Measurements from ENCODE around the gene DMKN.

Gene DMKN

DNA sequence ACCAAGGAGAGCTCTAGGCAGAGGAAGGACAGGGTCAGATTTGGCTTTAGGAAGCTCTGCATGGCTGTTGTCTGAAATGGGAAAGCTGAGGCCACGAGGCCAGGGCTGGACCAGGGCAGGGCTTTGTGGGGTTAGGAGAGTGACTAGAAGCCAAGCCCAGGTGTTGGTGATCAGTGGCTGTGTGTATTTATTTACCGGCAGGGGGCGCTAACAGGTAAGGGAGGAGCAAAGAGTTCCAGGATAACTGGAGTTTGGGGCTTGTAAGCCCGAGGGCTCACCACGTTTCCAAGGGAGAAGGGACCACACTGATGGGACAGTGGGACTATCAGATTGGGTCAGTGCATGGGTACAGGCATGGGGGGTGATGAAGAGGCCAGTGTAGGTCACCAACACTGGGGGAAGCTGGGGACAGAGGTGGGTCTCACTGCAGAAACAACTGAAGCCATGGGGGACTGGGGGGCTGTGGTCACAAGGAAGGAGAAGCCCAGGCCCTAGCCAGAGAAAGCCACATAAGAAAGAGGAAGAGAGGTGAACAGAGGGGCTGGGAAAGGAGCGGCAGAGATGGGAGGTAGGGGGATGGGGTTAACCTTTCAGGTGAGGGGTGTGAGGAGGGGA lies 35.8 kb upstream of the DMKN start:
- DNase-seq = peak; percentile 51 to 78 (median 77)

GRCh38 chr19:35546532-35546931 lies 33.1 kb upstream of the DMKN start:
- DNase-seq = no peak

DNA sequence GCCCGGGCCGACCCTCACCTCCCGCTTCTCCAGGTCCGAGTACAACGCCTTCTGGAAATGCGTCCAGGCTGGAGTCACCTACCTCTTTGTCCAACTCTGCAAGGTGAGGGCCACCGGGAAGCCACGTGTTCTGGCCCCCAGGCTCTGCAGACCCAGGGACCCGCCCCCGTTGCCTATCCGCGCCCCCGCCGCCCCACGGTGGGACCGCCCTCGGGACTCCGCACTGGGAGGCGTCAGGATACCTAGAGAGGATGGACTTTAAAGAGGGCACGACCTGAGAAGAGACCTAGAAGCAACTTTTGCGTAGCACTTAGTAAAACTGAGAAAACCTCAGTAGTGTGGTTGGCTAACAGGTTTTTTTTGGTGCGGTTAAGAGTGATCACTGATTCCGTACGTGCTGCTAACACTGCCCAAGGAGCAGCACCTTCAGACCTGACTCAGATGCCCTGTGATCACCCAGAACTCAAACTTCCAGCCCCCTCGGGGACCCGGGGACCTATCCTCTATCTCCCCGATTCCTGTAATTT lies 32.5 kb upstream of the DMKN start:
- DNase-seq = peak in 2 of 3 experiments; percentile 23 to 60

DNA sequence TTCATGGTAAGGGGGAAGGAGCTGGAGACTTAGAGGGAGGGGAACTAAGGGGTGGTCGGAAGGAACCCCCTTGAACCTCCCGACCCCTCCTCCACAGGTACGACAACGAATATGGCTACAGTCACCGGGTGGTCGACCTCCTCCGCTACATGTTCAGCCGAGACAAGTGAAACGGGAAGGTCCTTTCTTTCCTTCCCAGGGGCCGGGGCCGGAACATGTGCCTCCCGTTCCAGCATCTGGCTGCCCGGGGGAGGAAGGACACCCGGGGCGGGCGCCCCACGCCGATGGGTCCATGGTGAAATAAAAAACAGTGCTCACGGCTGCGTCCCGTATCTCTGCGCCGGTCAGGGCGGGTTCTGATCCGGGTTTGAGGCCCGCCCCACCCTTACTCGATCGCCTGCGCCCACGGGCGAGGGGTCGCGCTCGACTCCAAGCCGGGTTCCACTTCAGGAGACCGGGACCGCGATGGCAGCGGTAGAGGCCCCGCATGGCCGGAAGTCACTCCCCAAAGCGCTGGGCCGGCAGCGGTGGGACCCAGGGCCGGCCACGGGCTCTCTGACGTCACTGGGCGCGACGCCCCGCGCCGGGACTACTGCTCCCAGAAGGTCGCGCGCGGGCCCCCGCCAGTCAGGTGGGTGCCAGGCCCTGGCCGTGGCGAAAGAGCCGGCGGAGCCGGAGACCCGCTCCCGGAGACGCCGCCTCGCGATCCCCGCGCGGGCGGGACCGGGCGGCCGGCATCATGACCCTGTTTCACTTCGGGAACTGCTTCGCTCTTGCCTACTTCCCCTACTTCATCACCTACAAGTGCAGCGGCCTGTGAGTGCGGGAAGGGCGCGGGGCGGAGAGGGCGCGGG lies 31.8 kb upstream of the DMKN start, which contains the start of gene TMEM147:
Gene TMEM147 (plus strand): TSS at position 626 of the 854 bp plus-strand sequence. CDS start 114 bp downstream, at position 740.
- DNase-seq = peak; percentile 72 to 89 (median 78)

DNA sequence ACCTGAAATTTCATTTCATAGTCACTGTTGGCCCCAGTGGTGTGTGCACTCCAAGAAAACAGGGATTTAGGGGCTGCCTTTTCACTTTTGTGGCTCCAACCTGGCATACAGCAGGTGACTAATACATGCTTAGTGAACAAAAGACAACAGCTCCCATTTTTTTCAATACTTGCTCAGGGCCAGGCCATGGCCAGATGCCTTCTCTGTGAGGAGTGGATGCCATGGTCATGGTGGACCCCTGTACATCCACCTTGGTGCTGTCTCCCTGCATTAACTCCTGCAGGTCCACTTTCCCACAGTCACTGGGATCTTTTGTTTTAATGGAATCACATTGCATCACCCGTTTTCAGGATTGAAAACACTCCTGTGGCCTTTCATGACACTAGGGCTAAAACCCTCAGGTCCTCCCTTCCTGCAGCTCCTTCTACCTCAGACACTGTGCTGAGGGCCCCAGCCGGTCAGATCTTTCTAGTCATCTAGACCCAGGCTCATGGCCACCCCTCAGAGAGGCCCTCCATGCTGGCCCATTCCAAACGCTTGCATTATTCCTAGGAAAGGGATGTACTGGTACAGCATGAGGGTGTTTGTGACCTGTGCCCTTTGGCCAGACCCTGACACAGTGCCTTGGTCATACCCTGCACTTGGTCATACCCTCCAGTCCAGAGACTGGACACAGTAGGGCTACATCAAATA lies 30.8 kb upstream of the DMKN start:
- DNase-seq = no peak

DNA sequence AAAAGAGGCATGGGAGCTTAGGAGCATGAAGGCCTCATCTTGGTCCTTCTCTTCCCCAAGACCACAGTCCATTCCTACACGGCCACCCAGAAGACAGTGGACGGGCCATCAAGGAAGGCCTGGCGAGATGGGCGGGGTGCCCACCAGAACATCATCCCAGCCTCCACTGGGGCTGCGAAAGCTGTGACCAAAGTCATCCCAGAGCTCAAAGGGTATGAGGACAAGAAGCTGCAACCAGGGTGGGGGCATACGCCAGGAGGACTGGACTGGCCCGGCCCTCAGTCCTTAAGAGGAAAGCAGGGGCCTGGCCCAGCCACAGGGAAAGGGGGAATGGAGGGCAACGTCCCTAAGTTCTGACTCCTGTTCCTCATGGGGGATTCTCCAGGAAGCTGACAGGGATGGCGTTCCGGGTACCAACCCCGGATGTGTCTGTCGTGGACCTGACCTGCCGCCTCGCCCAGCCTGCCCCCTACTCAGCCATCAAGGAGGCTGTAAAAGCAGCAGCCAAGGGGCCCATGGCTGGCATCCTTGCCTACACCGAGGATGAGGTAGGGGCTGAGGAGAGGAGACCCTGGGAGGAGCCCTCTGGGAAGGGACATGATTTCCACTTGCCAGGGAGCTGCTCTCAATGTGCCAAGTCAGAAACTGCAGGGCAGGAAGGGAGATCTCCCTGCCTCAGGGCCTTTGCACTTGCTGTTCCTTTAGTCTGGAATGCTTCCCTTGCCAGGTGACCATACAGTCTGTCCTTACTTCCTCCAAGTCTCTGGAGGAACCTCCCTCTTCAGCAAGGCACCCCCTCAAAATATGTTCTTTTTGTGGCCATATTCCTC lies 30.0 kb upstream of the DMKN start:
- DNase-seq = no peak

- DNase-seq = no peak
These were observed 28.8 kb upstream of the DMKN start for GRCh38 chr19:35542209-35542608.

DNA sequence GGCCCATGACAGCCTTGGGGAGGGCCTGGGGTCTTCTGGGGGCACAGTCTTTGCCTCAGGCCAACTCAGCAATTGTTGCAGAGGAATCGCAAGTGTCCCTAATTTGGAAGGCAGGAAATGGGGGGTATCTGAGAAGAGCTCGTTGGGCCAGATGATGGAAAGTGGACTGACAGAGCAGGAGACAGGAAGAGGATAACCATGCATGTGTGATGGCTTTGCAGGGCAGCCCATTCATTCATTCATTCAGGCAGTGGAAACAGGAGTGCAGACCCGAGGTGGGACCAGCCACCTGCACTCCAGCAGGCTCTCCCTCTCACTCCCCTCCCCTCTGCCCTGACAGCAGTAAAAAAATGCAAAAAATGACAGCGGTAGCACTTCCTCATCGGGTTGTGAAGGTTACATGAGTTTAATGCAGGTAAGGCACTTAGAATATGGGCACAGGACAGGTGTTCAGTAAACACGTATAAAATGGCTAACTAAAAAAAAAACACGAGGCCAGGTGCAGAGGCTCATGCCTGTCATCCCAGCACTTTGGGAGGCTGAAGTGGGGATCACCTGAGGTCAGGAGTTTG lies 27.0 kb upstream of the DMKN start:
- no peak for DNase-seq

DNA sequence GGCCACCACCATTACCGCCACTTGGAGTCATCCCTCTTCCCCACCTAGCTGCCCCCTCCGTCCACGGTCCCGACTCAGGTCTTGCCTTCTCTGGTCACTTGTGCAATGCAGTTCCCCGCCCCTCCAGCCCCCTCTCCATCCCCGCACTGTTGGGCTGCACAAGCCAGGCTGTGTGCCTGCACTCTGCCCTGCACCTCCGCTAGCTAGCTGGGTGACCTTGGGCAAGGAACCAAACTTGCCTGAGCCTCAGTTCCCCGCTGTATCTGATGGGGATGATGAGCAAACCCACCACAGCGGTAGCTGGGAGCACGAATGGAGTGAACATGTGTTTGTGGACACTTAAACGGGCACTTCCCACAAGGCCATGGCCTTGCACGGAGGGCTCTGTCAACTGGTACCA lies 26.4 kb upstream of the DMKN start:
- DNase-seq = no peak

DNA sequence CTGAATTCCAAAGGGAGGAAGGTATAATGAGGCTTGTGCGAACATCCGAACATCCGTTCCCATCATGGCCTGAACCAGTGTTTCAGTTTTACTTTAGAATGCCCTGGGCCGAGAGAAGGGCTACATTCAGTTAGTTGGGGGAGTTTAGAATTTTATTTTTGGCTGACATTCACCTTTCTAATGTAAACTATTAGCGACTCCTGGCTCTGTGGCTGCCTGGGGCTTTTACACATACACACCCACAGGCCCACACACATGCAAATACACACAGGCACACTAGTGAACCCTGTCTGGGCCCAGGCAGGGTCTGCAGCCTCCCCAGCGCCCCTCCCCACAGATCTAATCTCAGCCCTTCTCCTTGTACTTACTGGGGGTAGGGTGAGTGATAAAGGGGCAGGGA lies 25.9 kb upstream of the DMKN start:
- DNase-seq = no peak

DNA sequence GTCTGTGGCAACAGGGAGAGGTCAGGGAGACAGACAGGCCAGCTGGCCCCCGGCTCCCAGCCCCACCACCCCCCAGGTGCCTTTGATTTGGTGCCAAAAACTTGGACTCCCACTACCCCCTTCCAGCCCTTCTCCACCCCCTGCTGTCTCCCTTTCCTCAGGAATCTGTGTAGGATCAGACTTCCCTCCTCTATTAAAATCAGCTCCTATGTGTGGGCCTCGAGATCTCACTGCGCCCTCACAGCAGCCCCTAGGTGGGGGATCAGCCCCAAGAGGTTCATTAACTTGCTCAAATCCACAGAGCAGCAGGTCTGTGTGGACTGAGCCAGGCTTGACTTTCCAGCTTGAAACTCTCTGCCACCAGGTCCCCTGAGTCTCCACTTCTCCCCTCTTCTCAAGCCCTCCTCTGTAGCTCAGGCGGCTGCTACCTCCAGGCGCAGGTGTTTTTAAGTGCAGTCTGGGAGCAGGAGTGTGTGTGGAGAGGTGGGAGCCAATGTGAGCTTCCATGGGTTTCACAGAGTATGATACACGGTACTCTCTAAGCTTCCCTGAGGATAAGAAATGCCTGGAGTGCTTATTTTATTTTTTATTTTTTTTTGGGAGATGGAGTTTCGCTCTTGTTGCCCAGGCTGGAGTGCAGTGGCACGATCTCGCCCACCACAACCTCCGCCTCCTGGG lies 21.5 kb upstream of the DMKN start:
- no peak for DNase-seq

DNA sequence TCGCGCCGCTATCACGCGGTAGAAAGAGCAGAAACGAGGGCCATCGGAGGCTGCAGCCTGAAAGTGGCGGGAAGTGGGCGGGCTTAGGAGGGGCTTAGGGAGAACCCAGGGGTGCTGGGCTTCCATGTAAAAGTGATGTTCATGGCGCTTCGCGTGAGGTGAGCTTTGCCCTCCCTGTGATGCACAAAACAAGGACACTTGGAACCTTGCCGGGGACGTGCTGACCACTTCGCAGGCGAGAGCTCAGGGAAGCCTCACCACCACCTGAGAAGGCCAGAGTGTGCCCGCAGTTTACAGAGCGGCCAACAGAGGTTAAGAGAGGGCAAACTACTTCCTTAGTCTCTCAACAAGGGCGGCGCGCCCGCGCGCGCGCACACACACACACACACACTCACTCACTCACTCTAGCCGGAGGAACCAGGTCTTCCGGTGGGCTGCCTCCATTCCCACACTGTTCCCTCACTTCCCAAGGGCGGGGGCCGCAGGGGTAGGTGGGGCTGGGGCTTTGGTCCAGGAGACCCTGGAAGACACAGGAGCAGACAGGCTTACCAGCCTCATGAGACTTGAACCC lies 20.5 kb upstream of the DMKN start:
- DNase-seq = no peak

DNA sequence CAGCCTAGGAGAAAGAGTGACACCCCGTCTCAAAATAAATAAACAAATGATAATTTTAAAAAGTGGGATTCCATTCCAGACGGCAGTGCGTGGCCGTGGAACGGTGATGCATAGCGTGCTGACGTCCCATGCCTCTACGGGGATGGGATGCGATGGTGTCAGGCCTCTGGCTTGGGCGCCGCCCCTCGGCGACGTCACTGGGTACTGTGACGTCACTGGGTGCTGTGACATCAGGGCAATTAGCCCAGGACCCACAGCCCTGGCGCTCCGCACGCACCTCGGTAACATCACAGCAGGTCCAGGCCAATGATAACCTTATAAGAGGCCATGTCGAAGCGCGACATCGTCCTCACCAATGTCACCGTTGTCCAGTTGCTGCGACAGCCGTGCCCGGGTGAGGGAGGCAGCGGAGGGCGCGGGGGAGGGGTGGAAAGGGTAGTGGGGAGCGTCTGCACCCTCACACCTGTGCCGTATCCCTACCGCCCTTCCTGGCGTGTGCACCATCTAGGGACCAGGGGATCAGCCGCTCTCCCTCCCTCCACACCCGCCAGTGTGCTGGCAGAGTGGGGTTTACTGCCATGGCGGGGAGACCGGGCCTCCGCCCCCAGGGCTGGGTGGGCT lies 19.9 kb upstream of the DMKN start, which contains the start of gene GAPDHS:
Gene GAPDHS (plus strand): TSS at position 256 of the 621 bp plus-strand sequence. CDS start 72 bp downstream, at position 328.
- DNase-seq = no peak

DNA sequence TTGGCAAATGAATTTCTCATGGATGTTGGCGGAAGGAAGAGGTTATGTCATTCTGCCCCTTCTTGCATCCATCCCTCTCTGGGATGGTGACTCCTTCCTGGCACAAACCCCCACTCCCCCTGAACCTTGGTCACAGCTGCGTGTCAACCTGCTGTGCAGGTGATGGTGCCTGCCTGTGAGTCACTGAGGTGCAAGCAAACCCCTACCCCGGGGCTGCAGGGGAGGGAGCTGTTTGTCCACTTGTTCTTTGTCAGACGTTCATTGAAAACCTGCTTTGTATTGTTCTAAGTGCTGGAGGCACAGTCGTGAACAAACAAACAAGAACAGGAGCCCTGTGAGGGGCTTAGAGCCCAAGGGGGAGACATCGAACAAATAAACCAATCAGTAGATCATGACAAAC lies 17.8 kb upstream of the DMKN start:
- DNase-seq = peak in 2 of 3 experiments; percentile 57 to 81

GRCh38 chr19:35529241-35530218 lies 16.1 kb upstream of the DMKN start:
- peak in 1 of 3 experiments; percentile 12 for DNase-seq

DNA sequence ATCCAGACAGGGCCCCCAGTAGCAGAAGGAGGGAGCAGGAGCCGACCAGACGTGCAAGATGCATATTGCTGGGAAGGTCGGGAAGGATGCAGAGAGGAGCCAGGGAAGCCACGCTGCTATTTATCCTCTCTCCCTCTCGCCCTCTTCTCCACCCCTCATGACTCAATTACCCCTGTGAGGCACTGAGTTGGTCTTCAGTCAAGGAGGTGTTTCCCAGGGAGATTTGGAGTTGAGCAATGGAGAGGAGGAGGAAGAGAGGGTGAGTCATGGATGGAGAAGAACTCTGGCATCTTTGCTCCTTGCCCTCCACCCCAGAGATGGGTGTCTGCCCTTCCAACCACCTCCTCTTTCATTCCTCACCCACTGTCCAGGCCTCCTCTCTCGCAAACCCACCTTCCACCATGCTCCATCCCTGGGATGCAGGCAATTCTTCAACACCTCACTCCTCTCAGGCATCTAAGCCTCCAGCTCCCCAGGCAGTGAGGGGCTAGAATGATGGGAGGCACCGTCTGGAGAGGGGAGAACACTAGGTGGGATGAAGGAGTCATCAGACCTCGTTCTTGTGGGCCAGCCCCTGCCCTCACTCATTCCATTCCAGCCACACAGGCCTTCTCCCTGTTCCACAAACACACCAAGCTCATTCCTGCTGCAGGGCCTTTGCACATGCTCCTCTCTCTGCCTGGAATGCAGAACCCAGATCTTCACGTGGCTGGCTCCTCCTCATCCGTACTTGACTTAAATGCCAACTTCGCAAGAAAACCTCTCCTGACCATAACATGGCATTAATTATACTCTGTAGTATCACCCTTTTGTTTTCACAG lies 15.0 kb upstream of the DMKN start, which contains the start of gene SBSN:
Gene SBSN (minus strand): TSS at position 94 of the 821 bp plus-strand sequence. CDS start 30 bp downstream, at position 64.
- no peak for DNase-seq

- DNase-seq = no peak
These were observed 12.4 kb upstream of the DMKN start for GRCh38 chr19:35525873-35526272.

DNA sequence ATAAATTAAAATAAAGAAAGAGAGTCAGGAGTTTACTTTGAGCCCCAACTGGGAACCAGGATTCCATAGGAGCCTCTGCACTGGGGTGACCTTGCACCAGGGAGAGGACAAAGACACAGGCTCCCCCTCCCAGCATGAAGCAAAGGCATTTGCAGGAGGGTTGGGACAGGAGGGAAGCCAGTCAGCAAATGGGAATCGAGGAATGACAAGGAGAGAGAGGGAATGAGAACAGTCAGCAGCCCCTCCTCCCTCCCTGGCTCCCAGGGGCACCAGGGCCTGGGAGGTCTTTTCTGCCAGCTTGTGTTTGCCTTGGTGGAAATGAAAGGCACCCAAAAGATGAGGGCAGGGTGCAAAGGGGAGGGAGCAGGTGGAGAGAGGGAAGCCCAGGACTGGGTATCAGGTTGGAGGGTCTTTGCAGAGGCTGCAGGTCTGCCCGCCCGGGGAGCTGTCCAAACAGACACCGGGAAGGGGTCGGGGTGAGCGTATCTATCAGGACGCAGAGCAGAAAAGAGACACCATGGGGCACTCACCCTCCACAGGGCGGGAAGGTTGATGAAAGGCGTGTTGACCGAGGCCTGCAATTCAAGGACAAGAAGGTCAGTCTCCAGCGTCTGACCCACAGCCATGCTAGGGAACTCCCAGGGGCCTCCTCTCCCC lies 10.9 kb upstream of the DMKN start:
- DNase-seq = no peak

All from NCI-H1417 (cell line).